ENCODE results near the gene EIF4EBP2. TPM values are rescaled to one million over a fixed set of nuclear protein-coding genes. Genes with fewer than 3 reads are reported as not detected.

EIF4EBP2 gene
- polyA plus RNA-seq, 1 of the 3 experiments (the other 2 are of a cell fraction), result 9.9 TPM

DNA sequence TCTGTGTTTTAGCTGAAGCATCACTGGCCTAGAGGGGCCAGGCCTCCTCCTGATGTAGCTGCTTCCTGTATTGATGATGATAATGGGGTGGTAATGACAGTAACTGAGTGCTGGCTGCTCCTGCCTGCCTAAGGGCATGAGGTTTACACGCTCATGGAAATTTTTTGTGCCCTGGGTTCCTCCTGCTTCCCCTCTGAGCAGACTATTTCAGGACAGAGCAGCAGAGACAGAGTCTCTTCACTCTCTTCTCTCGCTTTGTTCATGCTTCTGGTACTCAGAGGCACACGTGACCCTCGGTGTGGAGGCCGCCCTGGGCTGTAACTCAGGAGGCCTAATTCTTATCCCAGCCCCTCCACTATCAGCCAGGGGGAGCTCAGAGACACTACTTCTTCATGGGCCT lies 49.4 kb upstream of the EIF4EBP2 start:
- TF ChIP-seq EP300 (IDR thresholded peaks at IDR 0.05; ENCODE audit: borderline replicate concordance in 1 of 2, low read depth in 1 of 2, low read length in 1 of 2) (peak in 1 of 2 experiments; percentile 58; a peak in 2 of 4 replicates), RAD21 (IDR thresholded peaks at IDR 0.05; ENCODE audit: low read length) (0 out of 2 replicates have a peak, but pooled peaks have one; percentile 1)
- TF ChIP-seq, protein P1, sequence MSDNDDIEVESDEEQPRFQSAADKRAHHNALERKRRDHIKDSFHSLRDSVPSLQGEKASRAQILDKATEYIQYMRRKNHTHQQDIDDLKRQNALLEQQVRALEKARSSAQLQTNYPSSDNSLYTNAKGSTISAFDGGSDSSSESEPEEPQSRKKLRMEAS (IDR thresholded peaks at IDR 0.05; ENCODE audit: low read depth), result no peak
- Histone ChIP-seq H3K27ac (ENCODE audit: low read depth in 2 of 2, low read length in 1 of 2) (peak overlapping the region in 1 of 2 experiments; percentile 75; a peak in 2 of 4 replicates), H3K9ac (no peak overlapping the region), H2AFZ (ENCODE audit: low read depth) (no peak overlapping the region), H3K9me2 (no peaks in the 10 kb centered on the region), H3K9me3 (no peaks in the 10 kb centered on the region), H3K4me2 (no peak overlapping the region), H4K20me1 (ENCODE audit: insufficient read depth) (no peaks in the 10 kb centered on the region), H3K27me3 (ENCODE audit: insufficient read depth) (no peaks in the 10 kb centered on the region), H3F3A (replicated peaks; ENCODE audit: insufficient read depth) (peaks cover 6% of the 10 kb centered on the region), H3K4me1 (ENCODE audit: control insufficient read depth in 1 of 2, insufficient read depth in 2 of 2, low read depth in 1 of 2, low read length in 1 of 2) (peaks cover 0 to 33% of the 10 kb centered on the region in 2 experiments; a peak in 3 of 4 replicates), H3K36me3 (replicated peaks in 1 of 2; ENCODE audit: control insufficient read depth in 1 of 2, insufficient read depth in 2 of 2, low read length in 1 of 2) (no peaks in the 10 kb centered on the region), H3K79me2 (ENCODE audit: insufficient read depth) (no peaks in the 10 kb centered on the region), H3K4me3 (ENCODE audit: low read depth in 2 of 2, low read length in 1 of 2) (no peak overlapping the region)
- peak; percentile 49 for DNase-seq
- 94% methylated on average over 4 of the region's 5 CpGs for WGBS (ENCODE audit: low lambda C conversion rate)
- ChIA-PET CTCF (interaction anchor here (0.6 to 6.1 kb wide), 4 partner anchors 10 to 194 kb away, joined by 3 to 40 read pairs (median 5); no protein-coding TSS in a partner anchor), POLR2A (interaction anchor here (0.6 to 2.5 kb wide), 3 partner anchors 9 to 11 kb away, joined by 3 to 11 read pairs (median 4); no protein-coding TSS in a partner anchor)

DNA sequence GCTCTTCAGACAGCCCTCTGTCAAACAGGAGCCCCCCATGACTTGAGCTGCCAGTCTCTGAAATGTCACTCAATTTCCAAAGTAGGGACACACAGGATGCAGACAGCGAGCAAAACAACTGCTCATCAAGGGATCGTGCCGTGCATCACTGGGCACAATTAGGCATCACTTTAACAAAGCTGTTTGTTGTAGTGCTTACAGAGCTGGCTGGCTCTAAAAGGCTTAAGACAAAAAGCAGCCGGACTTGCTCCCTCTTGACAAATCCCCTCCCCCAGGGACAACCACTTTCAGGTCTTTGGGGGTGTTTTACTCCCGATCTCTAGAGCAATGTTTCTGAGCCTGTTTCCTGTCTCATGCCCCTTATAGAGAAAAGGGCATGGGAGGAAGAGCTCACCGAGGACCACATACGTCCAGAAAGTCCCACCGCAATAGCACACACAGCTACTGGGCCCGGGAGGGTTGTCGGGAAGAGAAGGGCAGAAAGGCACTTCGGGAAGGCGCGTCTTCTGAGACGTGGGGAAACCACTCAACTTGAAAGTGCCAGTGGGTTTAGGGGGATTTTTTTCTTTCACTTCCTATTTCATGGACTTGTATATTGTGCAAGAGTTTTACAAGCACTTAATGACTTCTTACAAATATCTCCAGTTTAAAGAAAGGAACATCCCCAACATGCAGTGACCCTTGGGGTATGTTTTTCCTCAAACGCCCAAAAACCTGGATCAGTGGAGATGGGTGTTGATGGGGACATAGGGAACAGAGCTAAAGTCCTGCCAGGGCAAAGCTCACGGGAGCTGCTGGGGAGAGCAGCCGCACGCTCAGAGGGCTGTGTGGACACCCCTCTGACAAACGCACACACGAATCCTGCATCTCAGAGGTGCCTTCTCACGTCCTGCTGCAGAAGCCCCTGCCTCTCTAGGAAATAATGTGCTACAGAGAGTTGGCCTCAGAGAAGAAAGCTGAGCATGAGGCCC lies 48.6 kb upstream of the EIF4EBP2 start:
- Histone ChIP-seq H3K27ac (ENCODE audit: low read depth in 2 of 2, low read length in 1 of 2) (peak overlapping the region in 1 of 2 experiments; percentile 75; a peak in 2 of 4 replicates), H3K4me3 (ENCODE audit: low read depth in 2 of 2, low read length in 1 of 2) (no peak overlapping the region), H3K36me3 (replicated peaks in 1 of 2; ENCODE audit: control insufficient read depth in 1 of 2, insufficient read depth in 2 of 2, low read length in 1 of 2) (no peaks in the 10 kb centered on the region), H3K9me3 (no peaks in the 10 kb centered on the region), H3K9me2 (no peaks in the 10 kb centered on the region), H3K9ac (no peak overlapping the region), H3F3A (replicated peaks; ENCODE audit: insufficient read depth) (peaks cover 6% of the 10 kb centered on the region), H3K79me2 (ENCODE audit: insufficient read depth) (no peaks in the 10 kb centered on the region), H2AFZ (ENCODE audit: low read depth) (no peak overlapping the region), H4K20me1 (ENCODE audit: insufficient read depth) (no peaks in the 10 kb centered on the region), H3K4me2 (no peak overlapping the region), H3K27me3 (ENCODE audit: insufficient read depth) (no peaks in the 10 kb centered on the region), H3K4me1 (ENCODE audit: control insufficient read depth in 1 of 2, insufficient read depth in 2 of 2, low read depth in 1 of 2, low read length in 1 of 2) (peaks cover 0 to 33% of the 10 kb centered on the region in 2 experiments; a peak in 3 of 4 replicates)
- TF ChIP-seq FOSL2 (IDR thresholded peaks at IDR 0.05; ENCODE audit: borderline replicate concordance, low read depth) (no peak), NFIC (IDR thresholded peaks at IDR 0.05; ENCODE audit: borderline replicate concordance) (no peak), SIN3A (IDR thresholded peaks at IDR 0.05; ENCODE audit: borderline replicate concordance, low read depth, low read length) (no peak), RFX5 (IDR thresholded peaks at IDR 0.05; ENCODE audit: low read length) (no peak), POLR2AphosphoS5 (IDR thresholded peaks at IDR 0.05; ENCODE audit: low read depth, low read length) (no peak), MEF2A (IDR thresholded peaks at IDR 0.05; ENCODE audit: borderline replicate concordance, low read depth) (no peak)
- TF ChIP-seq, protein P1 (IDR thresholded peaks at IDR 0.05; ENCODE audit: low read depth), result no peak
- TF ChIP-seq, protein P2, sequence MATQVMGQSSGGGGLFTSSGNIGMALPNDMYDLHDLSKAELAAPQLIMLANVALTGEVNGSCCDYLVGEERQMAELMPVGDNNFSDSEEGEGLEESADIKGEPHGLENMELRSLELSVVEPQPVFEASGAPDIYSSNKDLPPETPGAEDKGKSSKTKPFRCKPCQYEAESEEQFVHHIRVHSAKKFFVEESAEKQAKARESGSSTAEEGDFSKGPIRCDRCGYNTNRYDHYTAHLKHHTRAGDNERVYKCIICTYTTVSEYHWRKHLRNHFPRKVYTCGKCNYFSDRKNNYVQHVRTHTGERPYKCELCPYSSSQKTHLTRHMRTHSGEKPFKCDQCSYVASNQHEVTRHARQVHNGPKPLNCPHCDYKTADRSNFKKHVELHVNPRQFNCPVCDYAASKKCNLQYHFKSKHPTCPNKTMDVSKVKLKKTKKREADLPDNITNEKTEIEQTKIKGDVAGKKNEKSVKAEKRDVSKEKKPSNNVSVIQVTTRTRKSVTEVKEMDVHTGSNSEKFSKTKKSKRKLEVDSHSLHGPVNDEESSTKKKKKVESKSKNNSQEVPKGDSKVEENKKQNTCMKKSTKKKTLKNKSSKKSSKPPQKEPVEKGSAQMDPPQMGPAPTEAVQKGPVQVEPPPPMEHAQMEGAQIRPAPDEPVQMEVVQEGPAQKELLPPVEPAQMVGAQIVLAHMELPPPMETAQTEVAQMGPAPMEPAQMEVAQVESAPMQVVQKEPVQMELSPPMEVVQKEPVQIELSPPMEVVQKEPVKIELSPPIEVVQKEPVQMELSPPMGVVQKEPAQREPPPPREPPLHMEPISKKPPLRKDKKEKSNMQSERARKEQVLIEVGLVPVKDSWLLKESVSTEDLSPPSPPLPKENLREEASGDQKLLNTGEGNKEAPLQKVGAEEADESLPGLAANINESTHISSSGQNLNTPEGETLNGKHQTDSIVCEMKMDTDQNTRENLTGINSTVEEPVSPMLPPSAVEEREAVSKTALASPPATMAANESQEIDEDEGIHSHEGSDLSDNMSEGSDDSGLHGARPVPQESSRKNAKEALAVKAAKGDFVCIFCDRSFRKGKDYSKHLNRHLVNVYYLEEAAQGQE (IDR thresholded peaks at IDR 0.05; ENCODE audit: low read depth, low read length), result no peak
- DNase-seq, result no peak
- WGBS (ENCODE audit: low lambda C conversion rate), result 85% methylated on average over 19 of the region's 21 CpGs
- ChIA-PET CTCF (interaction anchor here (0.9 to 6.1 kb wide), 4 partner anchors 9 to 133 kb away, joined by 3 to 40 read pairs (median 7); no protein-coding TSS in a partner anchor), POLR2A (interaction anchor here (0.6 to 2.5 kb wide), 3 partner anchors 8 to 12 kb away, joined by 3 to 11 read pairs (median 4); no protein-coding TSS in a partner anchor)
